Right hindlimb (tissue), 1 donor: ENCODE measurements around the gene LDHD.
"Not testable (repeated sequence)": the region's sequence is repeated elsewhere in the genome, so short reads cannot be mapped to it uniquely, and the experiment has no call there.

Experiments used
- DNase-seq: peaks from one replicate; pipeline ENCODE4 v3.0.0-alpha.2; 2018

The LDHD gene

DNA sequence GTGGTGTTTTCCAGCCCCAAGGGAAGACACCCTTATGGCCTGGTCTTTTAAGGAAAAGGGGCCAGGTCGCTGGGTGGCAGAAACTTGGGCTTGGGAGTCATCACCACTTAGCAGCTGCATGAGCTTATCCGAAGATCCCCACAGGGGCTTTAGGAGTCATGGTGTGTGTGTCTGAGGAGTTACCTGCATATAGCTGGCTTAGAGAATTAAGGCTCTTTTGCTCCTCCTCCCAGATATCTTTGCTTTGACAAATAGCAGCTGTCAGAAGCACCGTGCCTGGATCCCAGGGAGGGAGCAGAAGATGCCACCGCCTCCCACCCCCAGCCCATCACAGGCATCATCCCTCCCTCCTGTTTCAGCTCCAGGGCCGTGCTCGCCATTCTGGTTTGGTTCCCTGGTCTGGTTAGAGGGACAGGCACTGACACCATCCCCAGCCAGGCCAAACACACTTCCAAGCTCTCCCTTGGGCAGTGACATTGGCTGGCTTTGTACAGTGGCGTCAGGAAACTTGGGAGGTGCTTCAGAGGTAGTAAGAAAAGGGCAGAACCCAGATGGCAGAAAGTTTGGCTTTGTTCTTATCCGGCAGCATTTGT lies 17.4 kb downstream of the LDHD start:
- DNase-seq, result no peak

DNA sequence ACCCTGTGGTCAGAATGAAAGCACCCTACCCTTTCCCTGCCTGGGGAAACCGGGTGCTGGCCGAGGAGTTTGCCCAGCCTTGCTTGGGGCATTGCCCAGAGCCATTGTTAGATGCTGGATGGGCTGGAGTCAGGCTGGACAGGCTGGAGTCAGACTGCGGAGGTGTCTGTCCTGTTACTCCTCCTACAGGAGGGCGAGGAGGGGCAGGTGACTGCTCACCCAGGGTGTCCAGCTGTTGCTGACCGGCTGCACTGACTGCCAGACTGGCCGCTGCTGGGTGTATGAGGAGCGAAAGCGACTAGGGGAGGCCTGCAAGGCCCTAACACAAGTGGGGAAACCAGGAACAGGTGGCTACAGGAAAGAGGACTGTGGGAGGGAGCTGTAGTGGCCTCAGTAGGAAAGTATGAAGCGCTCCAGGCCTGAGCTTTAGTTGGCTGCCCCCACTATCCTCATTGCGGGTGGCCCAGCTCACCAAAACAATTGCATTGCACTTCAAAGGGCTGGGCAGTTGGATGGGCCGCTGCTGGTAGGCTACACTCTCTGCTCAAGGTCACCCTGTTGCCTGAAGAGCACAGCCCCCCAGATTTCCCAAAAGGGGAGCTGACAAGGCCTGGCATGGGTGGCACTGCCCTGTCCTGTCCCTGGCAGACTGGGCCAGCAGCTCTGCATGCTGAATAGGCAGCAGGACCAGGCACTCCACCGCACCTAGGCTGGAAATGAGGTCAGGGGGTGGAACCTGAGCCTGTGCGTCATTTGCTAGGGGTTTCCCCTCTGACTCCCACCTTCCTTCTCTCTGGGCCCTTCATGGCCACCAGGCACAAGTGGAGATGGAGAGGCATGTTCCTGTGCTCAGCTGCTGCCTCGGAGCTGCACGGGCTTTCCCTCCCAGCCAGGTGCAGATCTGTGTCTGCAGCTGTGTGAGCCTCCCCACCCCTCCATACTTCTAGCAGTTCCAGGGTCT lies 18.4 kb downstream of the LDHD start:
- DNase-seq, result no peak

DNA sequence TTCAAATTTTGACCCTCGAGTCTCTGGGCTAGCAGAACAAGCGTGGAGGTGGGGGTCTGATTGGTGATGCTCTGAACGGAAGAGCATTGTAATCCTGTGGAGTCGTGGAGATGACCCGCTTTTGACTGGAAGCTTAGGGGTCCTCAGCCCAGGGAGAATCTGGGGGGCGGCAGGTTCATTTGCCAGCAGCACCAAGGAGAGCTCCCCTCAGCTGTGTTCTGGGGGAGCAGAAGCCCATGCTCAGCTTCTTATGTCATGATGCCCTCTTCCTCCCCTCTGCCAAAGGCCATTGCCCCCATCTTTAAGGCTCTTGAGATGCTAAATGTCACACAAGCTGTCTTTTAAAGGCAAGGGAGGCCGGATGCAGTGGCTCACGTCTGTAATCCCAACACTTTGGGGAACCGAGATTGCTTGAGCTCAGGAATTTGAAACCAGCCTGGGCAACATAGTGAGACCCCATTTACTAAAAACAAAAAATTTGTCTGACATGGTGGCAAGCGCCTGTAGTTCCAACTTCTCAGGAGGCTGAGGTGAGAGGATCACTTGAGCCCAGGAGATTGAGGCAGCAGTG lies 19.3 kb downstream of the LDHD start:
- no peak for DNase-seq

DNA sequence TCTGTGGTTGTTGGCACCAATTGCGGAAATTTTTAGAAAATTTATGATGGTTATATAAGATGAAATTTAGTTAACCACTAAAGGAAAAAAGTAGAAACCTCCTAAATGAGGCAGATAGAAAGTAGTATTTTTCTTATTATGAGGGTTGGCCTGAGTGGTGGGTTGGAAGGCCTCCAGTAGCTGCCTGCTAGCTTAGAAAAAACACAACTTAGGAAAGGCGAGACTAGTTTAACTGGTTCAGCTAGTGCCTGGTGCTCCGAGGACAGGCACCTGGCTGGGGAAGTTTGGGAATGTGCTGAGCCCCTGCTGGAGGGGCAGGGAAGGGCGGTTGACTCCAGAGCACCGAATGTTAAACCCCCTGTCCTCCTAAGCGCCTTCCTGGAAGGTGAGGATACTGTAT lies 19.9 kb downstream of the LDHD start:
- DNase-seq, result peak; percentile 71

DNA sequence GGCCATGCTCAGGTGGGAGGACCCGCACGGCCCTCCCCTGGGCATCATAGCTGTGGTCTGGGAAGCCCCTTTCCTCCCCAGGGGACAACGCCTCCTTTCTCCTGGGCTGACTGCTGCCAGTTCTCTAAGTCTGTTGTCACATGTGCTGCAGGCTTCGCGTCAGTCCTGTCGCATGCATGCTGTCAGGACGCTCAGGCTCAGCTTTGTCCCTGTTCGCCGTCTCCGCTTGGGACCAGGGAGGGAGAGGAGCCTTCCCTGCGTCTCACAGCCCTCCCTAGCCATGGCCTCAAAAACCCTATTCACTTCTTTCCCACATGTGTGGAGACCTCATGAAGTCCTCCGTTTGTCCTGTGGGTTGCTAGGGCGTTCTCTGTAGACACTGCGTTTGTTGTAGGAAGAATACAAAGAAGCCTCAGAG lies 21.4 kb downstream of the LDHD start:
- DNase-seq, result no peak

DNA sequence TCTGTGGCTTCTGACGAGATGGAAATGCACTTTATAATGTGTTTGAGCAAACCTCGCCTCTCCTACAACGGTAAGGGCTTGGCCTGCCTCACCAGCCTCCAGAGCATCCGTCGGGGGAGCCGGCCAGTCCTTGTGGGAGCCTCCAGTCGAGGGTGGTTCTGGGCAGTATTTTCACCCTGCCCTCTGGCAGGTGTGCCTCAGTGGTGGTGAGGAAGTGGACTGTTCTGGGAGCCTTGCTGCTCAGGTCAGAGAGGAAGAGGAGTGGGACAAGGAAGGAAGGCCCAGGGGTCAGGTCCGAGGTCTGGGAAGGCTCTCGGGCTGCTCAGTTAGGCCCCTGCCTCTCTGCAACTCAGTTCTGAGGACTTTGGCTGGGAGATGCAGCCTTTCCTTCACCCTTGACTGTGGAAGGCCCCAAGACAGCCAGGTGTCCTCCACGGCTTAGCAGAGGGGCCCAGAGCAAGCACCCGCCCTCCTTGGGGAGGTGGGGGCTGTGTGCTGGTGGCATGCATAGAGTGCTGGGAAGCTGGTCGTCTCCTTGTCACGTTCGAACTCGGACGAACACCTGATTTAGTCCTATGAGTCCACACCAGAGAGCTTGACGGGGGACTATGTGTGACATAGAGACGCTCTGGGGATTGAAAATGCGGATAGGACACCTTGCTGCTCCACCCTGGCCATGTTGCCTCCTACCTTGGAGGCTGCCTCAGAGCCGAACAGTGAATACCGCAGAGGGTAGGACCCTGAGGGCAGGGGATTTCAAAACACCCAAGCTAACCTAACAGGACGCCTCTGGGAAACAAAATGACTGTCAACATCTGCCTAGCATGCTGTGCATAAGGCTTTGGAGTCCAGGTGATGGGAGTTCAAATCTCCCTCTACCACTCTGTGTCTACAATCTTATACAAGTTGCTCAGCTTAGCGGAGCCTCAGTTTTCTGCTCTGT lies 22.7 kb downstream of the LDHD start:
- no peak for DNase-seq

DNA sequence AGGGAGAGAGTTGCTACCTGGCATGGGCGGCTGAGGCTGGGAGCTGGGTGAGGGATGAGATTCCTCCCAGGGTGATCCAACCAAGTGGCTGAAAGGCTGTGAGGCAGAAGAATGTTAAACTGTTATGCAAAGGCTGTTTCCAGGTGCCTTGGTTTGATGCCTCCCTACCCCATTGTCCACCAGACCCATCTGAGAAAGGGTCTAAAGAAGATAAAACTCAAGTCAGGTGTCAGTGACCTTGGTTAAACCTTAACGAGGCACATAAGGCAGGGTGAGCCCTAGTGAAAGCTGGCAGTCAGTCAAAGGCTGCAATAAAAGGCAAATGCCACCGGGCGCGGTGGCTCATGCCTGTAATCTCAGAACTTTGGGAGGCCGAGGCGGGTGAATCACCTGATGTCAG lies 23.8 kb downstream of the LDHD start:
- no peak for DNase-seq

DNA sequence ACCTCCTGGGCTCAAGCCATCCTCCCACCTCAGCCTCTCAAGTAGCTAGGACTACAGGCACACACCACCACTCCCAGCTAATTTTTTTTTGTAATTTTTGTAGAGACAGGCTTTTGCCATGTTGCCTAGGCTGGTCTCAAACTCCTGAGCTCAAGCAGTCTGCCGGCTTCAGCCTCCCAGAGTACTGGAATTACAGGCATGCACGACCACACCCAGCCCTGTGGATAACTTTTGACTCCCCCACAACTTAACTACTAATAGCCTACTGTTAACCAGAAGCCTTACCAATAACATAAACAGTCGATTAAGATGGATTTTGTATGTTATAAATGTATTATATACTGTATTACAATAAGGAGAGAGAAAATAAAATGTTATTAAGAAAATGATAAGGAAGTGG lies 25.0 kb downstream of the LDHD start:
- DNase-seq, result not testable (repeated sequence)

DNA sequence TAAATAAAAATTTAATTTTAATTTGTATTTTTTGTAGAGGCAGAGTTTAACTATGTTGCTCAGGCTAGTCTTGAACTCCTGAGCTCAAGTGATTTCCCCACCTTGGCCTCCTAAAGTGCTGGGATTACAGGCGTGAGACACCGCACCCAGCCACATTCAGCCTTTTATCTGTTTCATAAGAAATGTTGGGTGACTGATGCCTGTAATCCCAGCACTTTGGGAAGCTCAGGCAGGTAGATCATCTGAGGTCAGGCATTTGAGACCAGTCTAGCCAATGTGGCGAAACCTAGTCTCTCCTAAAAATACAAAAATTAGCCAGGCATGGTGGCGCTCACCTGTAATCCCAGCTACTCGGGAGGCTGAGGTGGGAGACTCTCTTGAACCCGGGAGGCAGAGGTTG lies 25.7 kb downstream of the LDHD start:
- DNase-seq, result not testable (repeated sequence)

DNA sequence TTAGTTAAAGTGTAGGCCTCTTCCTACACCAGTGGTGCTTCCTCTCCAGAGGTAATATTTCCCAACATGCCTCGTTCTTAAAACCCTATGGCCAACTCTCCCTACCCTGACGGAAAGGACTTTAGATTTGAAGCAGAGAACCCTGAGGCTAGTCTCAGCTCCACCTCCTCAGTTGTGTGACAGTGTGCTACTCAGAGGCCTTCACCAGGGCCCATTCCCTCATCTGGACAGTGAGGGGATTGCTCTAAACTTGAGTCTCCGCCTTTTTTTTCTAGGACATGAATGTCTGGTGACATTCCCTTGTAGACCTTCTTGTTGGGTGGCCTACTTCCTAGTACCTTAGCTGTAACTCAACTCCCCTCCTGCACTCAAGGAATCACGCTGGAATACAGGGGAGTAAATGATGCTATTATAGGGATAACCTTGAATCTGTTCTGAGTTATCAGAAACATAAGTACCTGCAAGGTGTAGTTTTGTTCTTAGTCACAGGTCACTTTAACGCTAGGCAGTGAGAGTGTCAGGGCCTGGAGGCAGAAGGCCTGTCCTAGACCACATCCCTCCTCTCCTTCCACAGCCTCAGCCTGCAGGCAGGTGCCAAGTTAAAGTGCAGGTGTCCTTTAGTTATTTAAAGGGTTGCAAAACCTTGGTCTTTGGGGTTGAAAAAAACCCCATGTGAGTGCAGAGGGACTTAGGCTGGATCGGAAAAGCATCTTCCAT lies 26.9 kb downstream of the LDHD start:
- no peak for DNase-seq

DNA sequence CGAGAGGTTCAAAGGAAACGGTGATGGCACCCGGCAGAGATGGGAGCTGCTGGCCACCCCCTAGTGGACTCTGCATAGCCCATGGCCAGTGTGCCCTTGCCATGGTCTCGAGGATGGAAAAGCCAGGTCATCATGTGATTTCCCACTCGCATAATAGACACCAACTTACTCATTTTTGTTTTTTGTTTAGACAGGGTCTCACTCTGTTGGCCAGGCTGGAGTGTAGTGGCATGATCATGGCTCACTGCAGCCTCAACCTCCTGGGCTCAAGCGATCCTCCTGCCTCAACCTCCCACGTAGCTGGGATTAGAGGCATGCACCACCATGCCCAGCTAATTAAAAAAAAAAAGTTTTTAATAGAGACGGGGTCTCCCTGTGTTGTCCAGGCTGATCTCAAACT lies 27.6 kb downstream of the LDHD start:
- DNase-seq, result no peak

DNA sequence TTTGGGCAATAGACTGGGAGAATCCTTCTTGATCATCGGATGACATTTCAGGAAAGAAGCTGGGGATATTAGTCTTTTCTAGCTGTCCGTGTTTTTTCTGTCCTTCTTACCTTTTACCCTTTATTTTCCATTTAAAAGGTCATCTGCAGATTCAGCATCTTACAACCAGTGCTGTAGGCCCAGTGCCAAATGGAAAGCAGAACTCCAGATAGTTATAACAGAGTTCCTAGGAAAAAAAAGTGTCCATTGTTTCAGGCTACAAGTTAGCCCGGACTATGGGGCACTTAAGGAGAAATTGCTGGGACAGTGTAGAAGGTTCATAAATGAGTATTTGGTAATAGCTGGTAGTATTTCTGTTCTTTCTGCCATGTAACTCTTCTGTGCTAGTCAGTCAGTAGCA lies 28.4 kb downstream of the LDHD start:
- no peak for DNase-seq

DNA sequence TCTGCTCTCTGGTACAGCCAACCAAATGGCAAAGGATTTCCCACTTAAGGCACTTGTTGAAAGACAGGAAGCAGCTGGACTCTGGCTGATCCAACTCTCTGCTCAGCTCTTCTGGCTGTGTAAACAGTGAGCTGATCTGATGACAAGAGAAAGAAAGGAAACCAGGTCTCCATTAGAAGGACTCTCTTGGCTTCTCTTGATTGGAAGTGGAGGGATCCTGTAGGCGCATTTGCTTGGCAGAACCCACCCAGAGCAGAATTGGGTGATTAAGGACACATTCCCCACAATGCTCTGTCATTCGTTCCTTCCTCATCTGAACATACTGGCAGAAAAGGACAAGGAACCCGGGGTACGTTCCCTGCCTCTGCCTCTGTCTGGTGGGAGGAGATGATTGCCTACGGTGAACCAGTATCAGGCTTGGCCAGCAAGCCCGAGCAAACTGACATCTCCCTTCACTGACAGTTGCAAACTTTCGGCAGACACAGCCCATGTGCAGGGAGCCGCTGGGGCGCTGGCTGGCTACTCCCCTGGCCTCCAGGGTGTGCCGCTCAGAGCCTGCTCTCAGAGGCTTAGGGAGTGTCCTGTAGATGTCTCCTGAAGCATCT lies 29.1 kb downstream of the LDHD start:
- DNase-seq, result peak; percentile 63

DNA sequence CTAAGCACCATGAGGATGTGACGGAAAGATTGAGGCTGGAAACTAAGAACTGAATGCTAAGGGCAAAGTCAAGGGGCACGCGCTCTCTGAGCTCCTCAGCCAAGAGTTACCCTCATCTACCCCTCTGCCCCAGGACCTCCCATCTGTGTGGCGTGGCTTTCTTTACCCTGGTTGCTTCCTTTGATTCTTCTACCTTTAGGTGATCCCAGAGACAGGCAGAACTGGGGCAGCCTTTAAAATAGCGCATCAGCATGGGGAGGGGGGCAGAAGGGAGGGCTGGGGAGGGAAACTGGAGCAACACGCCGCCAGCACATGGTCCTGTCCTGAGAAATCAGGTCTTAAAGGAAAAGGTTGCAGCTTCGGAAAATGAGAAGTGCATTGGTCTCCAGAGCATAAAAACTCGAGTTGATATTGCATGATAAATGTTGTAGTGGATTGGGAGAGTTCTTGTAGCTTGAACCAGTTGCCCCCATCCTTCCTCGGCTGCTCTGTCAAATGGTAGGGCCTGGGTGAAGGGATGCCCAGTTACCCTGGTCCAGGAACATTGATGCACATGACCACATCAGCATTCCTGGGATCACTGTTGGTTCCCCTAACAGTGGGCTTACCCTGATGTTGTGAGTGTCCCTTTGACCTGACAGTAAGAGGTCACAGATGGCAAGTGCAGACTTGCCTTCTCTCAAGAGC lies 29.7 kb downstream of the LDHD start:
- no peak for DNase-seq

DNA sequence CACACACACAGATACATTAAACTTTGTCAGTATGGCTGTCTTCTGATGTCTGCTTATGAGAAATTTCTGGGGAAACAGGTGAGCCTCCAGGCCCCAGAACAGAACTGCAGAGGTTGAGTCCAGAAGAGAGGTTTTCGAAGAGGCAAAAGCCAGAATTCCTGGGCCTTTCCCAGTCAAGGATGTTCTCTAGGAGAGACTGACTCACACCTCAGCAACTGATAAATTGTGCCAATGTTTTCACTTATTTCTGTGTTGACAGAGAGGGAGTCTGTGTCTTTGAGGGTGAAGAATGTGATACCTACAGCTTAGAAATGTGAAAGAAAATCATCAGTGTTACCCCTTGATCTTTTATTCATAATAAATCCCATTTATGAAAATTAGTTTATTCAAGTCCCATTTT lies 30.3 kb downstream of the LDHD start:
- DNase-seq, result no peak

DNA sequence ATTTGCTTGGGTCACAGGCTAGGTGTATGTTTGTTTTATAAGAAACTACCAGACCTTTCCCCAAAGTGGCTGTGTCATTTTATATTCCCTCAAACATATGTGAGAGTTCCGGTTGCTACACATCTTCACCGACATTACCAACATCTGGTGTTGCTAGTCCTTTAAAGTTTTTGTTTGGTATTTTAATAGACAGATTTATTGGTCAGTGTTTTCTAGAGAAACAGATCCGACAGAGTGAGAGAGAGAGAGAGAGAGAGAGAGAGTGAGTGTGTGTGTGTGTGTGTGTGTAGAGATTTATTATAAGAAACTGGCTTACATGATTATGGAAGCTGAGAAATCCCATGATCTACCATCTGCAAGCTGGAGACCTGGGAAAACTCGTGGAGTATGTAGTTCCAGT lies 31.0 kb downstream of the LDHD start:
- DNase-seq, result no peak

DNA sequence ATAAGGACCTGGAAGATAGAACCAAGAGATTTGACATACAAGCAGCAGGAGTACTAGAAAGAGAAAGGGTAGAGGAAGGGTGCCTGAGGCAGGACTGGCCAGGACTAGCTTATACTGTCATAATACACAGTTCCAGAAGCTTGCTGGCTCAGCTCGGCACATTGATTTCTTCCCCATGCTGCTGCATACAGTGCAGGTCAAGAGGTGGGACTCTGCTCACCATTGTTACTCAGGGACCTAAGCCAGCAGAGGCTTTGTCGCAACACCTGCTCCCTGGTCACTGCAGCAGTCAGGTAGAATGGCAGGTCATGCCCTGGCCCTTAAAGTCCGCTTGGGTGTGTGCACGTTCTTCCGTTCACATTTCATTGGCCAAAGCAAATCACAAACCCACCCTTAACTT lies 32.8 kb downstream of the LDHD start:
- DNase-seq, result no peak

DNA sequence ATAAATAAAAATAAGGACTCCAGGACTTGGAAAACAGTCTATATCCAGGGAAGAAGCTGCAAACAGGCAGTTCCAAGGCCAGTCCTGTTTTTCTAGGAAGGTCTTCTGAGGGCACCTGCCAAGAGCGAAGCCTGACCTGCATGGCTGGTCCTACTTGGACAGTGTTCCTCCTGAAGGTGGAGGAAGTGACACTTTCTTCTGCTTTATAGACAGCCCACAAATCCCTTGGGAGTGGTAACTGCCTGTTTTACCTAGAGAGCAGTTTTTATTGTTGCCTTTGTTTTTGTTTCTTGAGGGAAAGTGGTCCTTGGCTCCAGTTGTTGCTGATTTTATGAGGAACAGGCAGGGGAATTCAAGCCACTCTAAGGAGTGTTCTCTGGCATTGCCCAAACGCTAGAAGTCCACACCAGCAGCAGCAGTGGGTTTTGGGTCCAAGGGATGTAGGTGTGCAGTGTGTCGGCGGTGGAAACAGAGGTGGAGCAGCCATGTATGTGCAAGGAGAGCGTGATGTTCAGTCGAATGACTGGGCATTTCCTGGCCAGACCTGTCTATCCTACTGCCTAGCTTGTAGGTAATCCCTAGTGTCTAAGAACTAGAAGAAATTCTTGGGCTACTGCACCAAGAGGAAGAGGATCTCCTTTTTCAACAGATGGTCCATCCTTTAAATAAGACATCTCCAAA lies 35.3 kb downstream of the LDHD start:
- DNase-seq, result no peak

DNA sequence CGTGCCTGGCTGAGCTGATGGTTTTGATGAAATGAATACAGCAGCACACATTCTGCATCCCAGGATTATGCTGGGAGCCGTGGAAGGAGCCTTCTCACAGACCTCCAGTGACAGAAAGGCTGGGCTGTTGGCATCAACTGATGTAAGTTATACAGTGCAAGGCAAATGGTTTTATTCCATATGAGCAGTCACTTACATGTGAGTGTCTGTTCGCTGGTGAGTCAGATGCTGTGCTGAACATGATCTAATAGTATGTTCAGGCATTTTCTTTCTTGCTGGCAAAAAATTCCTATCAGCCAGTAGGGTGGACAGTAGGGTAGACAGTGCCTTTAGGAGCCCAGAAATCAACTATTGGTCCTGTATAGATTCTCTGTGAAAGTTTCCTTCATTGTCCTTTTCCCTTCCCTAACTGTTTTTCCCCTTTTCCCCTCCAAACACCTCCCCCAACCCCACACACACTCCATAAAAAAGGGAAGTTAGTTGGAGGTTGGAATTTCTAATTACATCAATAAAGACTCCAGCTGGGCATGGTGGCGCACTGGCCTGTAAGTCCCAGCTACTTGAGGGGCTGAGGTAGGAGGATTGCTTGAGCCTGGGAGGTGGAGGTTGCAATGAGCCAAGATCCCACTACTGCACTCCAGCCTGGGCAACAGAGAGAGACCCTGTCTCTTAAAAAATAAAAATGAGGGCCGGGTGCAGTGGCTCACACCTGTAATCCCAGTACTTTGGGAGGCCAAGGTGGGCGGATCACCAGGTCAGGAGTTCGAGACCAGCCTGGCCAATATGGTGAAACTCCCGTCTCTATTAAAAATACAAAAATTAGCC lies 36.2 kb downstream of the LDHD start:
- no peak for DNase-seq
